GM19035 (cell line): ENCODE data around the gene ZNF558.
A peak's percentile ranks its signal among the peaks of the same experiment; 100 is the strongest.

ENCODE experiments used
- ATAC-seq: cut with Tn5 transposase; IDR thresholded peaks from one replicate; pipeline ENCODE4 v1.9.1; 2021; ENCODE audit not compliant: unreplicated experiment

Gene ZNF558

GRCh38 chr19:8832132-8833021 is at the start of gene ZNF558, which contains the start of gene MBD3L1:
TSS of gene ZNF558 (minus strand) at chr19:8832304. CDS start at chr19:8822659, 9,645 bp downstream.
TSS of gene MBD3L1 (plus strand) at chr19:8832377. CDS start at chr19:8842679, 10,302 bp downstream.
- ATAC-seq: peak; percentile 80

GRCh38 chr19:8881512-8881911 is 49.4 kb upstream of the ZNF558 start:
- ATAC-seq: no peak

- ATAC-seq: no peak
Measured at GRCh38 chr19:8880868-8881488, 48.9 kb upstream of the ZNF558 start.

- no peak for ATAC-seq
Measured at GRCh38 chr19:8877854-8878705, 46.0 kb upstream of the ZNF558 start.

DNA sequence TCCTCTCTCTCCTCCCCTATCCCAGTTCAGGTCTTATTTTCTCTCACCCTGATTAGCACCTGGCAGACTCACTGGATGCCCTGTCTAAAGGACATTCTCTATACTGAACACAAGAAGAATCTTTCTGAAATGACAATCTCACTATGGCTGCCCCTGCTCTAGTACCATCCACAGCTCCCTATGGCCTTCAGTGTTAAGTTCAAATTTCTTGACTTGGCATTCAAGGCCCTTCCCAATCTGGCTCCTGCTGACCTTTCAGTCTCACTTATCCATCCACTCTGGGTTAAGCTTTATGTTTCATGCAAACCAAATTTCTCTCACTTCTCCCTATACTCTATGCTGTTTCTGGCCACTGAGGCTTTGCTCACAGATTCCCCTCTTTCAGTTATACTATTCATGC is 34.2 kb upstream of the ZNF558 start:
- no peak for ATAC-seq

DNA sequence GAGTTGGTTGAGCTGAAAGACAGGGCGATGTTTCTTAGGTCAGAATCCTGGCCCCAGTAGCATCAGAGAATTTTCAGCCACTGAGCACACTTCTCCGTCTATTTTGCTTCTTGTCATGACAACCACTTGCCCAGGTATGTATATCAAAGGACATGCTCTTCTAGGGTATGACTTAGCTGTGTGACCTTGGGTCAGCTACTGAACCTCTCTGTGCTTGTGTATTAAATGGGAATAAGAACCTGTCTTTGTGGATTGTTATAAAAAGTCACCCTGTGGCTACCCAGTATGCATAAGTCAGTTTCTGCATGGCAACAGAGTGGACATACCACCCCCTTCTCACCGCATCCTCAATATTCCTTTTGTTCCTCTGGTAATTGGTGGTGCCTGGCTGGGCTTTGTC is 26.2 kb upstream of the ZNF558 start:
- no peak for ATAC-seq

- ATAC-seq: no peak
Measured at GRCh38 chr19:8850488-8850887, 18.4 kb upstream of the ZNF558 start.

DNA sequence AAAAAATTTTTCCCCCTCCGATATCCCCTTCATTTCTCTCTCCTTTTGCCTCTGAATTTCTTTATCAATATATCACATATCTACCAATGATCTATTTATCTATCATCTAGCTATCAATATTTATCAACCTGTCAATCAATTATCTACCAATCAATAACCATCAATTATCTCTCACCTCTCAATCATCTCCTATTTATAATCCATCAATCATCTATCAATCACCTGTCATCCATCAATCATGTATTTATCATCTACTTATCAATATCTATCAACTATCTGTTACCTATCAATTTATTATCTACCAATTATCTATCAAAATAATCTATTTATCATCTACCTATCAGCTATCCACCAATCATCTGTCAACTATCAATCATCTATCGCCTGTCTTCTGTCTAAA is 17.1 kb upstream of the ZNF558 start:
- no peak for ATAC-seq

- ATAC-seq: no peak
Measured at GRCh38 chr19:8846819-8847218, 14.7 kb upstream of the ZNF558 start.

GRCh38 chr19:8840708-8841107 is 8.6 kb upstream of the ZNF558 start:
- ATAC-seq: no peak

- ATAC-seq: no peak
Measured at GRCh38 chr19:8835877-8836276, 3.8 kb upstream of the ZNF558 start.

DNA sequence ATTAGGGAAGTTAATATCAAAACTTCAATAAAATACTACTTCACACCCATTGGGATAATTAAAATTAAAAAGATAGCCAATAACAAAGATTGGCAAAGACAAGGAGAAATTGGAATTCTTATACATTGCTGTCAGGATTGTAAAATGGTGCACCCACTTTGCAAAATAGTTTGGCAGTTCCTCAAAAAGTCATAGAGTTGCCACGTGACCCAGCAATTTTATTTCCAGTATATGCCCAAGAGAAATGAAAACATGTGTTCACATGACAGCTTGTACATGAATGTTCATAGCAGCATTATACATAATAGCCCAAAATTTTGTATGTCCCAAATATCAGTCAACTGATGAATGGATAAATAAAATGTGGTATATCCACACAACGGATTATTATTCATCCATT is 3.3 kb upstream of the ZNF558 start:
- ATAC-seq: no peak

GRCh38 chr19:8831832-8832131 is 322 bp downstream of the ZNF558 start:
- ATAC-seq: no peak

- no peak for ATAC-seq
Measured at GRCh38 chr19:8831373-8831772, 731 bp downstream of the ZNF558 start.

- ATAC-seq: no peak
Measured at GRCh38 chr19:8827277-8827676, 4.8 kb downstream of the ZNF558 start.

DNA sequence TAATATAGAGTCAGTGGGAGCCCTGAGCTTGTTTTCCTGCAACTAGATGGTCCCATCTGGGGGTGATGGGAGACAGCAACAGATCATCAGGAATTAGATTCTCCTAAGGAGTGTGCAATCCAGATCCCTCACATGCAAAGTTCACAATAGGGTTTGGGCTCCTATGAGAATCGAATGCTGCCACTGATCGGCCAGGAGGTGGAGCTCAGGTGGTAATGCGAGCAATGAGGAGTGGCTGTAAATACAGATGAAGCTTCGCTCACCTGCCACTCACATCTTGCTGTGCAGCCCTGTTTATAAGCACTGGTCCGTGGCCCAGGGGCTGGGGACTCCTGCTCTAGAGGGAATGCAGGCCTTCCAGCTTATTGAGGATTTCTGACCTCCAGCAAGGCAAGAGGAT is 5.7 kb downstream of the ZNF558 start:
- ATAC-seq: no peak

DNA sequence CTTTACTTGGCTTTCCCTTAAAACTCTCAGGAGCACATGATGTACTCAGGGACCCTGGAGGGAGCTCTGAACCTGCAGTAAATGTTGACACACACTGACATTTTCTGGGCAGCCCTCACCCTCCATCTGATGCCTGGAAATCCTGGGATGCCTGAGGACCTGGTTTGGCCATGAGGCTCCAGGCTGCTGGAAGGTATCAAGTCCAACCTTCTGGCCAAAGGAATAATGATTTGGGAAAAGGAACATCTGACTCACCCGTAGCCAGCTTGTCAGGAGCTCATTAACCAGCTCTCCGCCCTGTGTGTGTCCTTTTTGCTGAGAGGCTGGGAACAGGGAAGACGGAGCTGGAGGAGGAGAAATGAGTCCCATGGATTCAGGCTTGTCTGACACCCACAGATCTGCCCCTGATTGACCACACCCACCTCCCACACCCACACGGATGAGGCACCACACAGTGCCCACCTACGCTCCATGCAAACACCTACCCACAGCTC is 10.3 kb downstream of the ZNF558 start:
- no peak for ATAC-seq

- no peak for ATAC-seq
Measured at GRCh38 chr19:8820234-8820633, 11.9 kb downstream of the ZNF558 start.

- ATAC-seq: no peak
Measured at GRCh38 chr19:8815780-8816179, 16.3 kb downstream of the ZNF558 start.

GRCh38 chr19:8814176-8814575 is 17.9 kb downstream of the ZNF558 start:
- no peak for ATAC-seq
